Right lobe of liver (tissue), 6 donors: ENCODE measurements around the gene ITGB1. TPM values are rescaled to one million over a fixed set of nuclear protein-coding genes. Genes with fewer than 3 reads are reported as not detected.

Source experiments
- ATAC-seq, 4 donors: fragments of 200-7000 bp; cut with Tn5 transposase; one replicate each; pipeline ENCODE4 v1.9.1; 2020; ENCODE audit warnings: mild to moderate bottlenecking in 4 of 4, moderate library complexity in 4 of 4
- DNase-seq, 3 donors: peaks; one replicate each; pipeline ENCODE4 v3.0.0-alpha.2; 2020
- H3K27ac ChIP-seq, 3 donors: fragments of 200-600 bp; one replicate each; pipeline ENCODE4 v1.8.0; 2022
- H3K27me3 ChIP-seq, 2 donors: fragments of 200-600 bp; one replicate each; pipeline ENCODE4 v1.8.0; 2022
- H3K36me3 ChIP-seq, 4 donors: fragments of 200-600 bp; sonication (generic) in 1 of 4; one replicate each; pipeline versions ENCODE4 v1.5.1 to v1.8.0; 2017 to 2022; ENCODE audit warnings: control low read depth in 1 of 4
- H3K4me1 ChIP-seq, 4 donors: fragments of 200-600 bp; sonication (generic) in 1 of 4; one replicate each; pipeline versions ENCODE4 v1.5.1 to v1.8.0; 2017 to 2022; ENCODE audit warnings: control low read depth in 1 of 4
- H3K4me3 ChIP-seq, 3 donors: fragments of 200-600 bp; one replicate each; pipeline ENCODE4 v1.8.0; 2022
- H3K9me3 ChIP-seq, 4 donors: fragments of 200-600 bp; sonication (generic) in 1 of 4; one replicate each; pipeline versions ENCODE4 v1.5.1 to v1.8.0; 2017 to 2022; ENCODE audit warnings: control low read depth in 1 of 4
- CTCF ChIP-seq, 4 donors: fragments of 200-600 bp in 3 of 4; fragments of 450-650 bp in 1 of 4; IDR thresholded peaks; one replicate each; pipeline versions ENCODE4 v1.5.1 to v1.8.0; 2016 to 2022; ENCODE audit warnings: antibody characterized with exemption in 4 of 4, mild to moderate bottlenecking in 2 of 4
- POLR2A ChIP-seq: fragments of 450-650 bp; IDR thresholded peaks from one replicate; pipeline ENCODE4 v1.6.1; 2017; ENCODE audit warnings: antibody characterized with exemption, mild to moderate bottlenecking
- WGBS: methylation state at CpG from one replicate; pipeline ENCODE4 v1.1.6; 2018; ENCODE audit warnings: low coverage, low lambda C conversion rate; ENCODE audit not compliant: insufficient coverage; ENCODE audit errors: missing lambda C conversion rate; 5-methylcytosine and 5-hydroxymethylcytosine counted together
- intact Hi-C, 2 donors: fragments of 100-400 bp; cut with DNase I; formaldehyde crosslinking; loops; one replicate each; pipeline versions ENCODE4 v1.11.2 to v1.14.1; 2022
- total RNA-seq, 6 experiments: library from RNA; depleted of rRNA in 2 of 6; stranded (reverse); fragments of >200 nt in 2 of 6; fragmentation: NEBNext Ultra II Directional in 3 of 6; extraction: Animal tissue kit (Norgen Biotek cat#: 25700) in 3 of 6; gene quantifications; one replicate each; pipeline versions ENCODE4 v1.1.0 to v1.2.4, GENCODE V29; 2016 to 2023
- donor health status: DM: no; HTN: yes; CAD: no.
- donor health status: DM: no; HTN: no; CAD: no.
- donor health status: DM: no; HTN: no; CAD: no.
- donor health status: DM: no; HTN: yes; CAD: no.
- donor health status: DM: no; HTN: yes; CAD: no.

Gene ITGB1
- total RNA-seq, 6 experiments from 2014 or later = 120 to 301 (median 239) TPM

- 86% methylated on average over 6 of the region's 6 CpGs for WGBS
- H3K4me3 ChIP-seq = no peak overlapping the region
- intact Hi-C loops = no loop called here
- ATAC-seq (no peak), DNase-seq (no peak)
- H3K4me1 ChIP-seq = no peaks in the 10 kb centered on the region
- no peaks in the 10 kb centered on the region for H3K27me3 ChIP-seq
- no peaks in the 10 kb centered on the region for H3K36me3 ChIP-seq
- TF ChIP-seq POLR2A (no peak), CTCF (IDR thresholded peaks at IDR 0.05) (no peak)
- no peak overlapping the region for H3K27ac ChIP-seq
- no peaks in the 10 kb centered on the region for H3K9me3 ChIP-seq
These were observed 76.0 kb downstream of the ITGB1 start for GRCh38 chr10:32882076-32882475.

GRCh38 chr10:32878646-32879045 is 79.4 kb downstream of the ITGB1 start:
- H3K9me3 ChIP-seq = no peaks in the 10 kb centered on the region
- DNase-seq (no peak), ATAC-seq (no peak)
- H3K4me1 ChIP-seq = no peaks in the 10 kb centered on the region
- no peaks in the 10 kb centered on the region for H3K27me3 ChIP-seq
- intact Hi-C loops = no loop called here
- H3K4me3 ChIP-seq = no peak overlapping the region
- no peaks in the 10 kb centered on the region for H3K36me3 ChIP-seq
- no peak overlapping the region for H3K27ac ChIP-seq
- TF ChIP-seq POLR2A = no peak
- no peak for TF ChIP-seq CTCF (IDR thresholded peaks at IDR 0.05)

GRCh38 chr10:32877915-32878314 is 80.1 kb downstream of the ITGB1 start:
- Histone ChIP-seq H3K4me1 (no peaks in the 10 kb centered on the region), H3K27me3 (no peaks in the 10 kb centered on the region), H3K36me3 (no peaks in the 10 kb centered on the region), H3K9me3 (no peaks in the 10 kb centered on the region), H3K27ac (no peak overlapping the region), H3K4me3 (no peak overlapping the region)
- DNase-seq (no peak), ATAC-seq (no peak)
- intact Hi-C loops = no loop called here
- no peak for TF ChIP-seq POLR2A
- no peak for TF ChIP-seq CTCF (IDR thresholded peaks at IDR 0.05)

- H3K9me3 ChIP-seq = no peaks in the 10 kb centered on the region
- no peak for TF ChIP-seq POLR2A
- TF ChIP-seq CTCF (IDR thresholded peaks at IDR 0.05) = no peak
- no peak for DNase-seq
- WGBS = 63% methylated on average over 1 of the region's 1 CpG
- H3K4me1 ChIP-seq = no peaks in the 10 kb centered on the region
- intact Hi-C loops = no loop called here
- H3K36me3 ChIP-seq = no peaks in the 10 kb centered on the region
- no peak overlapping the region for H3K27ac ChIP-seq
- no peak overlapping the region for H3K4me3 ChIP-seq
- ATAC-seq = no peak
- no peaks in the 10 kb centered on the region for H3K27me3 ChIP-seq
These were observed 92.9 kb downstream of the ITGB1 start for GRCh38 chr10:32865170-32865569.

GRCh38 chr10:32854435-32854834 is 103.6 kb downstream of the ITGB1 start:
- Histone ChIP-seq H3K27ac (no peak overlapping the region), H3K36me3 (no peaks in the 10 kb centered on the region), H3K27me3 (no peaks in the 10 kb centered on the region), H3K4me3 (no peak overlapping the region), H3K9me3 (no peaks in the 10 kb centered on the region), H3K4me1 (no peaks in the 10 kb centered on the region)
- no peak for ATAC-seq
- intact Hi-C loops = no loop called here
- TF ChIP-seq CTCF (IDR thresholded peaks at IDR 0.05) (no peak), POLR2A (no peak)
- 86% methylated on average over 2 of the region's 2 CpGs for WGBS
- DNase-seq = no peak
